ENCODE data around the gene FHL5.
"Not testable (repeated sequence)": the region's sequence is repeated elsewhere in the genome, so short reads cannot be mapped to it uniquely, and the experiment has no call there.

FHL5 gene, protein sequence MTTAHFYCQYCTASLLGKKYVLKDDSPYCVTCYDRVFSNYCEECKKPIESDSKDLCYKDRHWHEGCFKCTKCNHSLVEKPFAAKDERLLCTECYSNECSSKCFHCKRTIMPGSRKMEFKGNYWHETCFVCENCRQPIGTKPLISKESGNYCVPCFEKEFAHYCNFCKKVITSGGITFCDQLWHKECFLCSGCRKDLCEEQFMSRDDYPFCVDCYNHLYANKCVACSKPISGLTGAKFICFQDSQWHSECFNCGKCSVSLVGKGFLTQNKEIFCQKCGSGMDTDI

DNA sequence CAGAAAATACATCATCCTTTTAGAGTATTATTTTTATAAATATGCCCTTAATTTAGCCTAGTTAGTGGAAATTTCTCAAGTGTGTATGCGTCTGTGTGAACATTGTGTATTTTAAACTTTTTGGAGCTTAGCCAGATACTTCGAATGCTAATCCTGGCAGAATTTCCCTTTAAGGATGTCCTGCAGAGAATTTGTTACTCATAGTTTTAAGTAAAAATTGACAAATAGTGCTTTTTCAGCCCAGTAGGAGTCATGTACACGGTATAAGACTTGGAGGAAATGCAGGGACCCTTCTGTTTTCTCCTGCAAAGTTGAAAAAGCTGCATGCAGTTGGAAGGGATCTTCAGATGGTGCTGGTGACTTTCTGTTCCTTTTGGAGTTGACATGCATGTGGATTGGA is at the start of gene FHL5:
FHL5 (plus strand) TSS at position 243 of the 400 bp plus-strand sequence. CDS start 40,486 bp downstream, outside the sequence.
- intact Hi-C loops (cut with DNase I): no loop called here

DNA sequence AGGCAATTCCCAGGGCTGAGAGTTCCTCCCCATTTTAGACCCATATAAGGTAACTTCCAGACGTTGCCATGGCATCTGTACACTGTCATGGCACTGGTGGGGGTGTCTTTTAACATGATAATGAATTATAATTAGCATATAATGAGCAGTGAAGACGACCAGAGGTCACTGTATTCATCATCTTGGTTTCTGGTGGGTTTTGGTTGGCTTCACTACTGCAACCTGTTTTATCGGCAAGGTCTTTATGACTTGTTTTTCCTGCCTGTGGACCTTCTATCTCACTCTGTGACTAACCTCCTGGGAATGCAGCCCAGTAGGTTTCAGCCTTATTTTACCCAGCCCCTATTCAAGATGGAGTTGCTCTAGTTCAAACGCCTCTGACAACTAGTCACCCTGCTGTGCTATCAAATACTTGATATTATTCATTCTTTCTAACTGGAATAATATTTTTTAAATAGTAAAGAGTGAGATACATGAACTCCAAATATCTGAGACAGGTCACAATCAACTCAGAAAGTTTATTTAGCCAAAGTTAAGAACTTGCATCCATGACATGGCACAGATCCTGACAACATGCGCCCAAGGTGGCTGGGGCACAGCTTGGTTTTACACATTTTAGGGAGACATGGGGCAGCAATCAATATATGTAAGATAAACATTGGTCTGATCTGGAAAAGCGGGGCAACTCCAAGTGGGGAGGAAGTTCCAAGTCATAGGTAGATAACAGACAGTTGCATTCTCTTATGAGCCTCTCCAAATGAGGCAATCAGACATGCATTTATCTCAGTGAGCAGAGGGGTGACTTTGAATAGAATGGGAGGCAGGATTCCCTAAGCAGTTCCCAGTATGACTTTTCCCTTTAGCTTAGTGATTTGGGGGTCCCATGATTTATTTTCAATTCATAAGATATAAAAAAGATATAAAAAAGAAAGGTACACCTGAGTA is 42.5 kb upstream of the FHL5 start:
- intact Hi-C loops (cut with DNase I): loop anchor here (5.0 to 10.0 kb wide), 2 partner anchors 377 to 506 kb away; partner anchors contain the start of genes FUT9 and NDUFAF4
- peak in 2 of 10 donors; percentile 49 to 68 for DNase-seq

More for the DNA sequence above, at the start of gene FHL5:
- no peak for DNase-seq

DNA sequence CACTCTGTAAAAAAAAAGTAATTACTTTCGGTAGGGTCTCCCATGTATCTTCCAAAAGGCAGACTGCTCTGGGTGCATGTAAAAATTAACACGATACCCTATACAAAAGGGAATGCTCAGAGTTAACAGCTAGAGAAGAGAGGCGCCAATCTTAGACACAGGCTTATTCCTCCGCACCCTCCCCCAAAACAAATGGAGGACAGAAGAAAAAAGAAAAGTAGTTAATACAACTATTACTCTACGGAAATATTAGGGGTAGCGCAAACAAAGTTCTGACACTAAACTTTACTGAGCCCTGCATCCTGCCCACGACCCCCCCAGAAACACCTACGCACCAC is 41.7 kb upstream of the FHL5 start:
- DNase-seq: no peak
- intact Hi-C loops (cut with DNase I): loop anchor here (5.0 to 10.0 kb wide), 2 partner anchors 376 to 506 kb away; partner anchors contain the start of genes FUT9 and NDUFAF4

DNA sequence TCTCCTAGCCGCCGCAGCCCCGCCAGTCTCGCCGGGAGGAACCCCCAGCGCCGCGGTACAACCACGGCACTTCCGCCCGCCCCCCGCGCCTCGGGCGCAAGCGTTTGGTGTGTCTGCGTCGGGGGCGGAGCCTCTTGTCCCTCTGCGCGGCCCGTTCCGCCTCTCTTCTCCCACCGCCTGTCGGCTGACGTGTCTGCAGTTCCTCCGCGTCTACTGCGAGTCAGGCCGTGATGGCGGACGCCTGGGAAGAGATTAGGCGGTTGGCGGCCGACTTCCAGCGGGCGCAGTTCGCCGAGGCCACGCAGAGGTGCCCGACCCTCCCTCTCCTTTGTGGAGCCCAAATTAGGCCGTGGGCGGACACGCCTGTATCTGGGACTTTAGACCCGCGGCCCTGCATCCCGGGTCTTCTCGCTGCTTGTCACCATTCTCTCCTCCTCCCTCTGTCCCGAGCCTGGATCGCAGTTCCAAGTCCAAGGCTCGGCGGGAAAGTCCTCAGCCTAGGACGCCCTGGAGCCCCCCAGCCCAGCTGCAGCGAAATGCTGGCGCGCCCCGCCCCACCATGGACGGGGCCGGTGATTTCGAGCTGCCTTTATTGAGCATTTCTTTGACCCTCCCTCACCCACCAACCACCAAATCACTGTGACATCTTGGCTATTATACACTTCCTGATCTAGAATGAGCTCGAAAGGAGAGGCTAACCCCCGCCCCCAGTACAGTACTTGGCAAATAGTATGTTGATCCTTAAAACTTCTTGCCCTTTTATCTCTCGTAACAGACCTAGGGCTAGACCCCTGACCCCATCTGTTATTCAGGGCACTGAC is 41.1 kb upstream of the FHL5 start, which contains the start of gene UFL1:
UFL1 (plus strand) TSS at position 163 of the 821 bp plus-strand sequence; CDS start at position 231, 68 bp downstream.
- intact Hi-C loops (cut with DNase I): loop anchor here (5.0 to 10.0 kb wide), 2 partner anchors 375 to 507 kb away; partner anchors contain the start of genes FUT9 and NDUFAF4

DNA sequence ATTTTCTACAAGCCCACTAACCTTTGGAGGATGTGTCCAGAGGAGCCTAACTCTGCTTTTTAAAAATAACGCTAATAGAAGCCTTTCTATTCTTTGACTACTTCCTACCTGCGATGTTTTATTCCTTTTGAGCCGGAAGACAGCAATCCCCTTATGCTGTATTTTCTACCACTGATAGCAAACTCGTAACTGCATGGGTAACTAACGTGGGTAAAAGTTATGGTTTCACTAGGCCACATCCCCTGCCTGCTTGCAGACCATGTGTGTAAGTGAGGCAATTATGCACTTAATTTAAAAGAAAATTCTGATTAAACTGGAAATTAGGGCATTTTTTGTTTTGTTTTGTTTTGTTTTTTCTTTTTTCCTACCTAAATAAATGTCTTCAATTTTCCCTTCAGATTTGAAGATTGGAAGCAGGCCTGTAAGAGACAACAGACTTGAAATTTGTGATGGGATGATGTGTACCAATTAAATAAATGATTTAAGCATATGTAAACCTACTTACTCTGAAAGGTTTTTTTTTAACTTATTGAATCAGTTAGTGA is 40.4 kb upstream of the FHL5 start:
- no peak for DNase-seq
- intact Hi-C loops (cut with DNase I): loop anchor here (5.0 to 10.0 kb wide), 2 partner anchors 375 to 508 kb away; partner anchors contain the start of genes FUT9 and NDUFAF4

More for the DNA sequence above, 41.1 kb upstream of the FHL5 start, which contains the start of gene UFL1:
- DNase-seq: peak; percentile 89 to 99 (median 94)

DNA sequence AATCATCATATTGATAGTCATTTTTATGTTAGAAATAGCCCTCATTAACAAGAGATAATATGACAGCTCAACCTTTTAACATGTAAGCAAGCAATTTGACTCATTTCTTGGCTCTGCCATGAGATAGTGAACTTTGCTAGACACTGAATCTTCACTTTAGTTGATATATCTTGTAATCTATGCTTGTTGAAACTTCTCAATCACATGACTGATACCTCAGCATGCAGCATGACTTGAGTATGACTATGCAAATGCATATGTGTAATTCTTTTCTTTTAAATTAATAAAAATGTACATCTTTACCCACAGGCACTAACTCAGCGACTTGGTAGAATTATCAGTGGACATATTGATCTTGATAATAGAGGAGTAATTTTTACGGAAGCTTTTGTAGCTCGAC is 34.7 kb upstream of the FHL5 start:
- no peak for DNase-seq
- intact Hi-C loops (cut with DNase I): loop anchor here (10.0 kb wide), 1 partner anchor 513 kb away; the partner anchor contains the start of gene FUT9

DNA sequence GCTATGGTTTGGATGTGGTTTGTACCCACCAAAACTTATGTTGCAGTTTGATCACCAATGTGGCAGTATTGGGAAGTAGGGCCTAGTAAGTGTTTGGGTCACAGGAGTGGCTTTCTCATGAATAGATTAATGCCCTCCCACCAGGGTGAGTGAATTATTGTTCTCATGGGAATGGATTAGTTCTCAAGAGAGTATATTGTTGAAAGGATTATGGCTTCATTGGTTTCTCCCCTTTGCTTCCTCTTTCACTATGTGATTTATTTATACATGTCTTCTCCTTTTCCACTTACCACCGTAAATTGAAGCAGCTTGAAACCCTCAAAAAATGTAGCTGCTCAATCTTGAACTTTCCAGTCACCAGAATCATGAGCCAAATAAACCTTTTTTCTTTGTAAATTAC is 30.5 kb upstream of the FHL5 start:
- intact Hi-C loops (cut with DNase I): no loop called here
- DNase-seq: no peak

DNA sequence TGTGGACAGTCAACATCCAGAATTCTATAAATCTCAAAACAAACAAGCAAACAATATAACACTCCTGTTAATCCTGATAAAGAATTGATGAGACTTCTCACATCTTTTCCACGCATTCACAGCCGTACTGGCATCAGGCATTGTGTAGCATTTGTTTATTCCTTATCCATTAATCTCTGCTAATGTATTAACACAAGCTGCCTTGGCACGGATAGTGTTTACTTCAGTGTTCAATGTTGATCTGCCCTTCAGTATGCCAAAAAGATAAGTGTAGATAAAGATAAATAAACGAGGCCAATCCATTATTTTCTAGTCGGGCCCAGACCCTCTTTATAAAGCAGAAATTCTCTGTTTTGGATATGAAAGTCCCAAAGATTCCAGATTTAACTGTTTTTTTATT is 25.2 kb upstream of the FHL5 start:
- DNase-seq: no peak
- intact Hi-C loops (cut with DNase I): no loop called here

DNA sequence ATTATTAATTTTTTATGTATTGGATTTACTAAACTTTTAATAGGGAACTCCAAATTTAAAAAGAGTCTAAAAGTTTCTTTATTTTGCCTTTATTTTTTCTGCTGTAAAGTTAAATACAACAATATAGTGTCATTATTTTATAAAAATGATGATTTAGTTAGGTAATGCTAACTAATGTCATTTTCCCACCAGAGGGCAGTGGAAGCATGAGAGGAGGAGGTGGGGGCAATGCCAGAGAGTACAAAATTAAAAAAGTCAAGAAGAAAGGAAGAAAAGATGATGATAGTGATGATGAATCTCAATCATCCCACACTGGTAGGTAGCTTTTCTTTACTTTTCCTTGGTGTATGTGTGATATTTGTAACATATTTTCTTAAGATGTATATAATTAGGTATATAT is 20.2 kb upstream of the FHL5 start:
- intact Hi-C loops (cut with DNase I): no loop called here
- DNase-seq: no peak

DNA sequence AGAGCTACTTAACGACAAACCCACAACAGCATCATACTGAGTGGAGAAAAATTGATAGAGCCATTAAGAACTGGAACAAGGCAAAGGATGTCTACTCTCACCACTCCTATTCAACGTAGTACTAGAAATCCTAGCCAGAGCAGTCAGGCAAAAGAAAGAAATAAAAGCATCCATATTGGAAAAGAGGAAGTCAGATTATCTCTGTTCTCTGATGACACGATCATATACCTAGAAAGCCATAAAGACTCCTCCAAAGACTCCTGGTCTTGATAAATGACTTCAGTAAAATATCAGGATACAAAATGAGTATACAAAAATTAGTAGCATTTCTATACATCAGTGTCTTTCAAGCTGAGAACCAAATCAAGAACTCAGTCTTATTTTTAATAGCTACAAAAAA is 17.0 kb upstream of the FHL5 start:
- intact Hi-C loops (cut with DNase I): no loop called here
- no peak for DNase-seq

DNA sequence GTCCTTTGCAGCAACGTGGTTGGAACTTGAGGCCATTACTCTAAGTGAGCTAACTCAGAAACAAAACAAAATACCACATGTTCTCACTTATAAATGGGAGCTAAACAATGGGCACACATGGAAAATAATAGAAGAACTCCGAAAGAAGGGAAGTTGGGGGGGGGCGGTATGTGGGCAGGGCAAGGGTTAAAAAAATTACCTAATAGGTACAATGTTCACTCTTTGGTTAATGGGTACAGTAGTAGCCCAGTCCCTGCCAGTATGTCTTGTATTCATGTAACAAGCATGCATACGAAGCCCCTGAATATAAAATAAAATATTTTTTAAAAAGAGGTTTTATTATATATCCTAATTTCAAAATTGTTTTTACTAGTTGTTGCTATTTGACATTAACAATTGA is 15.3 kb upstream of the FHL5 start:
- intact Hi-C loops (cut with DNase I): no loop called here
- DNase-seq: no peak

DNA sequence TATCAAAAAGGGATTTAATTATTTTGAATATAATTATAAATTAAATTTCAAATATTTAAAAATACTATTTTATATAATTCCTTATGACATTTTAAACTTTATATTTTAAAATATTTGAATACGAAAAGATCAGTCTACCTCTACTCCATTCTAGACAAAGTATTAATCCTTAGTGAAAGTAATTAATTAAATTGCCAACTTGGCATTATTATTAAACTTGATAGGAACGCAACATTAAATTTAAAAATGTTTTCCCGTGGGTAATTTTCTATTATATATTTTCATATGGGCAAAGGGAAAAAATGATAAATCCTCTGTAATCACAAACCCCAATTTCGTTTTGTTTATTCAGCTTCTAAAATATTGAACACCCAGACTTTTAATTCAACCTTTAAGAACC is 8.4 kb upstream of the FHL5 start:
- intact Hi-C loops (cut with DNase I): no loop called here
- no peak for DNase-seq

DNA sequence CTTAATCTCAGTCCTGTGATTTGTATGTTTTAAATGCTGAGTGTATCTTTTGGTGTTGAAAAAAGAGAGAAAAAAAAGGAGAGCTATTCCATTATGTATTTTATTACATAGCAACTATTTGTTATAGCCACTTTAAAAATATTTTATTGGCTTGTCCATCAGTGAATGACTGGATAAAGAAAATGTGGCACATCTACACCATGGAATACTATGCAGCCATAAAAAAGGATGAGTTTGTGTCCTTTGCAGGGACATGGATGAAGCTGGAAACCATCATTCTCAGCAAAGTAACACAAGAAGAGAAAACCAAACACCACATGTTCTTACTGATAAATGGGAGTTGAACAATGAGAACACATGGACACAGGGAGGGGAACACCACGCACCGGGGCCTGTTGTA is 3.2 kb upstream of the FHL5 start:
- DNase-seq; intact Hi-C loops (cut with DNase I): not testable (repeated sequence)

DNA sequence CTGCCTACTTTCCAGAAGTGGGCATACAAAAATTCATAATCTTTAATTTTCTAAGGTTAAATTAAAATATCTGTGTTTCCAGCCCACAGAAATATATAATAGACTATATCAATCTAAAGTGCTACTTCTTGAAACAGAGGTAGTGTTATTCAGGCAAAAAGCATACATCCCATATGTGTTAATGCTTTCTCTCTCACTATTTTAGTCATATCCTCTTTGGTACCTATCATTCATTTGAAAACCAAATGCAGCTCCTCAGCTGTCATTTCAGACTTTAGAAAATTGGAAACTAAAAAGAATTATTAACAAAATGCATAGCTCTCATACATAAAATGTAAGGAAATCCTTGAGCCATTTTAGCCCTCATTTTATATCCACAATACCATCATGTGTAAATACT is 925 bp downstream of the FHL5 start:
- no peak for DNase-seq
- intact Hi-C loops (cut with DNase I): no loop called here

DNA sequence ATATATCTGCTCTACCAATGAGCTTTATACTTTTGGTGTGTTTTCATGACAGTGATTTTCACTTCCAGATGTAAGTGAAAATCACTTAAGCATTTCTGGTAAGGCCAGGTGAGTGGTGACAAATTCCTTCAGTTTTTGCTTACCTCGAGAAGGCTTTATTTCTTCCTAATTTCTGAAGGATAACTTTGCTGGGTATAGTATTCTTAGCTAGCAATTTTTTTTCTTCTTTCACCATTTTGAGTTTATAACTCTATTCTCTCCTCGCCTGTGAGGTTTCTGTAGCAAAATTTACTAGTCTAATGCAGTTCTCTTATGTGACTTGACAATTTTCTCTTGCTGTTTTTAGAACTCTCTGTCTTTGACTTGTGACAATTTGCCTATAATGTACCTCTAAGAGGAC is 7.1 kb downstream of the FHL5 start:
- DNase-seq: no peak
- intact Hi-C loops (cut with DNase I): no loop called here

DNA sequence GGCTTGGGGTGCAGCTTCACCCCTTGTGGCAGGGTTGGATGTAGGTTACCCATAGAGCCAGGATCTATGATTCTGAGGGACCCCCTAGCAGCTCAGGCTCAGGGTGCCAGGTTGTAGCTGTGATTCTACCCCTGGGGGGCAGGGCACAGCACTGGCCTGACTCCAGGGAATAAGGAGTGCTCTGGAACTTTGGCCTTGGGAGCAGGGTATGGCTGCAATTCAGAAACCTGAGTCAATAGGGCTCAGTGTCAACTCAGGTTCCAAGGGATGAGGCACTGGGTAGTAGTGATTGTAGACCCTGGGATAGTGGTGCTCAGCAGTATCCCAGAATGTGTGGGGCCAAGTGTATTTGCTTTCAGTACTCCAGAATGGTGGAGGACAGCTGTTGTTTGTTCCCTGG is 8.6 kb downstream of the FHL5 start:
- DNase-seq: no peak
- intact Hi-C loops (cut with DNase I): no loop called here

DNA sequence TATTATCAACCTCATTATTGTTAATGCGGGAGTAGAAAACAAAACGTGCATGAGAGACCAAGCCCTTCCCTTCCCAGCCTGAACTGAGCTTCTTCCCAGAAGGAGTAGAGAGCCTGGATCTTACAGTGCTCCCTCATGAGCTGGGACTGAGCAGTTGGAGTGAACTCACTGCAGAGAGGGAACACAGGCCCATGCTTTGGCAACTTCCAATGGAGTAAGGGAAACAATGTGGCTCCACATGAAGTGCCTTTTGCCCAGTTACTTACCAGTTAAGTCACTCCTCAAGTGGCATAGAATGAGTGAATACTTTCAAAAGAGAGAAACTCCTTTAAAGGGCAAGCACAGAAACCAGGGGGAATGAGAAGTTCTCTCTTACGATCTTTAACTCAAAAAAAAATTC is 12.4 kb downstream of the FHL5 start:
- peak in 1 of 10 donors; percentile 9 for DNase-seq
- intact Hi-C loops (cut with DNase I): no loop called here

DNA sequence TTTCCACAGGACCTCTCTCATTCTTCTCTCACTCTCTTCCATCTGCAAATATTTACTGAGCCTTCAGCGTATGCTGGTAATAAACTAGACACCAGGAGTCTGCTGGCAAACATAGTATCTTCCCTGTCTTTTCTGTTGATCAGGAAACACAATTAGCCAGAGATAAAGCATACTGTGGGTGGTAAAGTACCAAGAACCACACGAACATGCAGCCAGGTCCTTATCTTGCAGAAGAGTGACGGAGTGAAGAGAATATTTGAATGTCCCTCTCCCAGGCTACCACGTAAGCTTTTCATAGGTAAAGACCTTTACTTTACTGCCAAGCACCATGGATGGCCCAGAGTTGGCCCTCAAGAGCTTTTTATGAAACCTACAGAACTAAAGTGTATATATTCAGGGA is 13.3 kb downstream of the FHL5 start:
- DNase-seq: no peak
- intact Hi-C loops (cut with DNase I): no loop called here

DNA sequence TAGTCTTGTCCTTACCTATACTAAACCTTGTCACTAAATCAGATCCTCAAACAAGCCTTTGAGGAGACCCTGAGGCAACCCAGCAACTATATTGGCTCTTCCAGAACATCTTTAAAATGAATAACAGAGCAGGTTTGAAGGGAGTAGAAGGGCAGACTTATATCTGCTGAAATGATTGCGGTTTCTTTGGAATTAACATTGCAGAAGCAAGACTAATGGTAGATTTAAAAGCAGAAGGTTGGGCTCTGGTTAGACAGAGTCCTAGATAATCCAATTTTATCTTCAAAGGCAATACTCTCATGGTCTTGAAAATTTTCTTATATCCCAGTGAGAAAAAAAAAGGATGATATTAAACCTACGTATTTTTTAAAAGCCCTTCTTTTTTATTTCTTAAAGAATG is 19.1 kb downstream of the FHL5 start:
- intact Hi-C loops (cut with DNase I): no loop called here
- no peak for DNase-seq

DNA sequence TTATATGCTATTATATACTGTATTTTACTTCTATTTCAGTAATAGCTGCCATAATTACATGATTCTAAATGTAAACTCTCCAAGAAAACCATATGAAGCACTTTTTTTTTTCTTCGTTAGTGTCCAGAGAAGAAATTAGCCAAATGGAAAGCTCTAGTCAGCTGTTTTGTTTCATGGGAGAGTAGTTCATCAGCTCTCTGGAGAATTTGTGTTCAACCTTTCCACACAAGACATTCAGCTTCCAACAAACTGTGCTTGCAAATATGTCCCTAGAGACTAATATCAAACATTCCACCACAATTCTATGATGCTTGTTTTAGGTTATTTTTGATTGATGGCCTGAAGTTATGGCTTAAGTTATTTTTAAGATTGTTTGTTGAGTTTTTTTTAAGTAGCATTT is 19.5 kb downstream of the FHL5 start:
- DNase-seq: no peak
- intact Hi-C loops (cut with DNase I): no loop called here
